CD14-positive monocyte (primary cell): ENCODE measurements around the gene LRRC43. TPM values are rescaled to one million over a fixed set of nuclear protein-coding genes. Genes with fewer than 3 reads are reported as not detected.

Experiments used
- DNase-seq, 3 donors: peaks; one replicate each; pipeline ENCODE4 v3.0.0-alpha.2; 2011 to 2022
- H2AFZ ChIP-seq: 2 replicates; pipeline ENCODE4 v1.6.0; 2012; ENCODE audit warnings: mild to moderate bottlenecking, low read depth, low read length, inconsistent platforms; ENCODE audit not compliant: insufficient read depth, poor library complexity, severe bottlenecking
- H3K27ac ChIP-seq, 2 donors: 1 replicate in 1 of 2; 2 replicates in 1 of 2; pipeline ENCODE4 v1.5.1; 2012 to 2013; ENCODE audit warnings: low read length in 2 of 2, control low read depth in 1 of 2, inconsistent platforms in 1 of 2, low read depth in 1 of 2, mild to moderate bottlenecking in 1 of 2
- H3K27me3 ChIP-seq, 2 donors: one replicate each; pipeline versions ENCODE4 v1.6.0 to v1.6.1; 2011 to 2013; ENCODE audit warnings: low read length in 2 of 2; ENCODE audit not compliant: control insufficient read depth in 2 of 2, insufficient read depth in 2 of 2
- H3K36me3 ChIP-seq, 2 donors: replicated peaks in 1 of 2; 1 replicate in 1 of 2; 2 replicates in 1 of 2; pipeline versions ENCODE4 v1.5.1 to v1.6.1; 2012 to 2013; ENCODE audit warnings: low read length in 2 of 2, control low read depth in 1 of 2, inconsistent platforms in 1 of 2, mild to moderate bottlenecking in 1 of 2; ENCODE audit not compliant: insufficient read depth in 2 of 2, control insufficient read depth in 1 of 2
- H3K4me1 ChIP-seq, 2 donors: 1 replicate in 1 of 2; 2 replicates in 1 of 2; pipeline versions ENCODE4 v1.5.1 to v1.6.1; 2012 to 2013; ENCODE audit warnings: low read length in 2 of 2, control low read depth in 1 of 2, inconsistent platforms in 1 of 2, mild to moderate bottlenecking in 1 of 2, moderate library complexity in 1 of 2; ENCODE audit not compliant: insufficient read depth in 2 of 2, control insufficient read depth in 1 of 2
- H3K4me2 ChIP-seq: replicated peaks from 2 replicates; pipeline ENCODE3; 2012; ENCODE audit warnings: low read length, moderate library complexity, mild to moderate bottlenecking; ENCODE audit not compliant: poor library complexity, severe bottlenecking; ENCODE audit errors: extremely low read depth
- H3K4me3 ChIP-seq, 3 experiments: fragments of 200-600 bp in 1 of 3; sonication (generic) in 1 of 3; replicated peaks in 1 of 3; 1 replicate in 2 of 3; 2 replicates in 1 of 3; pipeline ENCODE4 v1.5.1; 2011 to 2013; ENCODE audit warnings: low read length in 3 of 3, mild to moderate bottlenecking in 3 of 3, control low read depth in 2 of 3, low read depth in 2 of 3, inconsistent platforms in 1 of 3, moderate library complexity in 1 of 3
- H3K79me2 ChIP-seq: 2 replicates; pipeline ENCODE4 v1.6.0; 2012; ENCODE audit warnings: mild to moderate bottlenecking, control low read depth, inconsistent platforms, low read length, moderate library complexity; ENCODE audit not compliant: insufficient read depth
- H3K9ac ChIP-seq: 2 replicates; pipeline ENCODE4 v1.6.0; 2017; ENCODE audit warnings: low read length, mild to moderate bottlenecking; ENCODE audit not compliant: insufficient read depth, poor library complexity, severe bottlenecking
- H3K9me3 ChIP-seq, 2 donors: replicated peaks in 1 of 2; 1 replicate in 1 of 2; 2 replicates in 1 of 2; pipeline versions ENCODE4 v1.5.1 to v1.6.1; 2012 to 2013; ENCODE audit warnings: low read length in 2 of 2, control low read depth in 1 of 2; ENCODE audit not compliant: control insufficient read depth in 1 of 2, insufficient read depth in 1 of 2
- H4K20me1 ChIP-seq: 2 replicates; pipeline ENCODE4 v1.6.0; 2012; ENCODE audit warnings: mild to moderate bottlenecking, low read length, control low read depth, moderate library complexity; ENCODE audit not compliant: insufficient read depth
- H3K27ac Mint-ChIP-seq, 7 donors: one replicate each; pipeline ENCODE4 v1.8.0; 2020; ENCODE audit warnings: mild to moderate bottlenecking in 7 of 7, mixed read lengths in 7 of 7, moderate library complexity in 6 of 7, inconsistent platforms in 2 of 7
- H3K27me3 Mint-ChIP-seq, 3 donors: one replicate each; pipeline ENCODE4 v1.8.0; 2021 to 2022; ENCODE audit warnings: low read depth in 3 of 3, mild to moderate bottlenecking in 3 of 3, mixed read lengths in 3 of 3, moderate library complexity in 3 of 3, inconsistent platforms in 1 of 3
- H3K36me3 Mint-ChIP-seq, 2 donors: one replicate each; pipeline ENCODE4 v1.8.0; 2020; ENCODE audit warnings: mixed read lengths in 2 of 2, inconsistent platforms in 1 of 2, mild to moderate bottlenecking in 1 of 2
- H3K4me1 Mint-ChIP-seq: one replicate; pipeline ENCODE4 v1.8.0; 2020; ENCODE audit warnings: mild to moderate bottlenecking, mixed read lengths
- H3K4me3 Mint-ChIP-seq, 2 donors: one replicate each; pipeline ENCODE4 v1.8.0; 2020; ENCODE audit warnings: mild to moderate bottlenecking in 2 of 2, mixed read lengths in 2 of 2, moderate library complexity in 1 of 2
- H3K9me3 Mint-ChIP-seq, 7 donors: one replicate each; pipeline ENCODE4 v1.8.0; 2020 to 2022; ENCODE audit warnings: mixed read lengths in 7 of 7, mild to moderate bottlenecking in 6 of 7, moderate library complexity in 6 of 7, inconsistent platforms in 2 of 7
- whole genome bisulfite sequencing: methylation state at CpG from one replicate; pipeline ENCODE4 v1.1.5; 2013; ENCODE audit warnings: missing lambda C conversion rate; ENCODE audit not compliant: insufficient coverage; 5-methylcytosine and 5-hydroxymethylcytosine counted together
- intact Hi-C, 2 donors: fragments of 100-400 bp; cut with micrococcal nuclease; formaldehyde crosslinking; loops; one replicate each; pipeline versions ENCODE4 v1.15.0 to v1.15.1; 2023
- polyA plus RNA-seq, 3 donors: library from polyadenylated mRNA; depleted of rRNA in 1 of 3; unstranded in 2 of 3; stranded (reverse) in 1 of 3; fragments of 300-500 nt in 2 of 3; fragments of >200 nt in 1 of 3; fragmentation: Illumina TruSeq in 2 of 3; gene quantifications; 1 replicate in 2 of 3; 2 replicates in 1 of 3; pipeline ENCODE4 v1.2.3, GENCODE V29; 2012 to 2021
- TF ChIP-seq, protein P1 (sequence below): fragments of 200-600 bp; IDR thresholded peaks from one replicate; pipeline ENCODE4 v1.8.0; 2022; ENCODE audit warnings: antibody characterized with exemption, mild to moderate bottlenecking

LRRC43 gene
- polyA plus RNA-seq, 3 donors: 0.19 TPM; not detected in 2

DNA sequence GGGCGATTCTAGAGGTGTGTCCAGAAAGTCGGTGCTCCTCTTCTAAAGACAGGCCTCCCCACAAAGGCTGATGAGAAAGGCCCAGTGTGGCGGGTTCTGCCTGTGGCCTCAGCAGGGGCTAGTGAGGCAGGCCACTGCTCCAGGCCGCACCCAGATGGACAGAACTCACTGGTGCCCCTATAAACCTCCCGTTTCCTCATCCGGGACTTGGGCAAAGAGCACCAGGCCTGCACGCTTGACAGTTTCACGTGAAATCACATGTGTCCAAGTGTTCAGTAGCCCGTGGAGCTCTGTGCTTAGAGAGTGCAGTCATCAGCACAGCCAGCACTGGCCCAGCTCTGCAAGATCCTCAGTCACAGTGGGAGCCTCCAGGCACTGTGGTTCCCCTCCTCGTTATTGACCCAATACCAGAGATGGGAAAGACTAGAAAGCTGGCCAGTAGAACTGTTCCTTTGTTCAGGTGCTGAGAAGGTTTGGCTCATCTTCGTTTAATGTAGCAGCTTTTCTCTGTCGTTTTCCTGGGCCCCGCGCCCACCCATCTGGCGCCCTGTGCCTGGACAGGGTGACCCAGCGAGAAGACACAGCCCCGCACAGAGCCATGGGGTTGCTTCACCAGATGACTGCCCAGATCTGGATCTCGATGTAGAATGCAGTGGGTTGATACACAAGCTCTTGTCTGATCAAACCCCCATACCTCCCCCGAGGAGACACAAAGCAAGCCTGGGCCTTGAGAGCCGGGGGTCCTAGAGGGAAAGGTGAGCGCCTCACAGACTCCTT, 35.2 kb upstream of the LRRC43 start:
- H3K4me1 Mint-ChIP-seq: peaks cover 6% of the 10 kb centered on the region
- TF ChIP-seq, protein P1, sequence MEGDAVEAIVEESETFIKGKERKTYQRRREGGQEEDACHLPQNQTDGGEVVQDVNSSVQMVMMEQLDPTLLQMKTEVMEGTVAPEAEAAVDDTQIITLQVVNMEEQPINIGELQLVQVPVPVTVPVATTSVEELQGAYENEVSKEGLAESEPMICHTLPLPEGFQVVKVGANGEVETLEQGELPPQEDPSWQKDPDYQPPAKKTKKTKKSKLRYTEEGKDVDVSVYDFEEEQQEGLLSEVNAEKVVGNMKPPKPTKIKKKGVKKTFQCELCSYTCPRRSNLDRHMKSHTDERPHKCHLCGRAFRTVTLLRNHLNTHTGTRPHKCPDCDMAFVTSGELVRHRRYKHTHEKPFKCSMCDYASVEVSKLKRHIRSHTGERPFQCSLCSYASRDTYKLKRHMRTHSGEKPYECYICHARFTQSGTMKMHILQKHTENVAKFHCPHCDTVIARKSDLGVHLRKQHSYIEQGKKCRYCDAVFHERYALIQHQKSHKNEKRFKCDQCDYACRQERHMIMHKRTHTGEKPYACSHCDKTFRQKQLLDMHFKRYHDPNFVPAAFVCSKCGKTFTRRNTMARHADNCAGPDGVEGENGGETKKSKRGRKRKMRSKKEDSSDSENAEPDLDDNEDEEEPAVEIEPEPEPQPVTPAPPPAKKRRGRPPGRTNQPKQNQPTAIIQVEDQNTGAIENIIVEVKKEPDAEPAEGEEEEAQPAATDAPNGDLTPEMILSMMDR: no peak
- 89% methylated on average over 14 of the region's 21 CpGs for WGBS

DNA sequence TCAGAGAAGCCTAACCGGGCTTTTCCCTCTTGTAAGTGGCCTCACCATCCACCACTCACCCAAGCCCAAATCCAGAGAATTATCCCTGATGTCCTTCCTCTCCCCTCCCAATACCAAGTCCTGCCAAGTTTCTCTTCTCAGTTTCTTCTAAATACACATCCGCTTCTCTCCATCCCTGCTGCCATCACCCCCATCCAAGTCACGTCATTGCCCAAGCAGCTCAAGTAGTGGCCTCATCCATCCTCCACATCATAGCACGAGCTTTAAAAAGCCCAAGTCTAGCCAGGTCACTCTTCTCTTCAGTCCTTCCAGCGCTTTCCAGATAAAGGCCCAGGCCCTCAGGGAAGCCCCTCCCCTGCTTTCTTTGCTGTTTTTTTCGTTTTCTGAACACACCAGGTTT, 34.3 kb upstream of the LRRC43 start:
- TF ChIP-seq, protein P1: no peak
- DNase-seq: no peak
- peak overlapping the region in 2 of 7 donors; percentile 3 to 19 for H3K27ac Mint-ChIP-seq
- H3K36me3 Mint-ChIP-seq: peaks cover 5 to 10% of the 10 kb centered on the region in 2 donors
- no peaks in the 10 kb centered on the region for H3K9me3 Mint-ChIP-seq
- no peaks in the 10 kb centered on the region for H3K79me2 ChIP-seq
- peaks cover 49% of the 10 kb centered on the region for H4K20me1 ChIP-seq
- H3K27me3 ChIP-seq: no peaks in the 10 kb centered on the region
- H3K27me3 Mint-ChIP-seq: peaks cover 1 to 9% (median 8%) of the 10 kb centered on the region in 3 donors
- 66% methylated on average over 4 of the region's 6 CpGs for WGBS
- H3K27ac ChIP-seq: no peak overlapping the region
- H2AFZ ChIP-seq: no peak overlapping the region
- H3K4me3 Mint-ChIP-seq: no peak overlapping the region
- no peaks in the 10 kb centered on the region for H3K4me1 ChIP-seq
- intact Hi-C loops: no loop called here
- H3K4me1 Mint-ChIP-seq: peaks cover 7% of the 10 kb centered on the region
- no peaks in the 10 kb centered on the region for H3K9me3 ChIP-seq
- H3K4me3 ChIP-seq: no peak overlapping the region
- H3K36me3 ChIP-seq: peaks cover 9% of the 10 kb centered on the region in 2 donors
- no peak overlapping the region for H3K4me2 ChIP-seq
- no peak overlapping the region for H3K9ac ChIP-seq

More for the DNA sequence above, 35.2 kb upstream of the LRRC43 start:
- H3K27ac ChIP-seq: no peak overlapping the region
- H2AFZ ChIP-seq: no peak overlapping the region
- H3K36me3 ChIP-seq: peaks cover 18 to 19% of the 10 kb centered on the region in 2 donors
- peaks cover 59% of the 10 kb centered on the region for H4K20me1 ChIP-seq
- H3K4me2 ChIP-seq: no peak overlapping the region
- H3K4me3 ChIP-seq: no peak overlapping the region
- no peaks in the 10 kb centered on the region for H3K9me3 Mint-ChIP-seq
- no peaks in the 10 kb centered on the region for H3K27me3 ChIP-seq
- no peaks in the 10 kb centered on the region for H3K79me2 ChIP-seq
- no peak overlapping the region for H3K9ac ChIP-seq
- peaks cover 13 to 20% of the 10 kb centered on the region in 2 donors for H3K36me3 Mint-ChIP-seq
- DNase-seq: no peak
- intact Hi-C loops: no loop called here
- no peak overlapping the region for H3K4me3 Mint-ChIP-seq
- no peaks in the 10 kb centered on the region for H3K9me3 ChIP-seq
- H3K4me1 ChIP-seq: no peaks in the 10 kb centered on the region
- peaks cover 1 to 8% (median 8%) of the 10 kb centered on the region in 3 donors for H3K27me3 Mint-ChIP-seq
- H3K27ac Mint-ChIP-seq: peak overlapping the region in 2 of 7 donors; percentile 64 to 71
